Measurements from ENCODE around the gene SMIM43. TPM values are rescaled to one million over a fixed set of nuclear protein-coding genes. Genes with fewer than 3 reads are reported as not detected.

Gene SMIM43
- total RNA-seq, 1 experiment from 2014 or later = not detected

- ChIA-PET POLR2A (no interaction called here), RAD21 (ENCODE audit: low non-redundant PET in 1 of 2, low total read pairs in 2 of 2, uncharacterized antibody in 2 of 2, unreplicated experiment in 2 of 2) (no interaction called here), CTCF (no interaction called here)
- Histone ChIP-seq H3K4me2 (ENCODE audit: low read length) (no peak overlapping the region), H4K20me1 (ENCODE audit: insufficient read depth) (no peaks in the 10 kb centered on the region; the same call in 1 of the 2 replicates), H3K27me3 (ENCODE audit: insufficient read depth, low read length) (no peaks in the 10 kb centered on the region), H3K9me3 (ENCODE audit: control insufficient read depth in 1 of 2, insufficient read depth in 1 of 2, low read depth in 1 of 2, low read length in 2 of 2) (no peaks in the 10 kb centered on the region), H3K9me2 (ENCODE audit: insufficient read depth) (no peaks in the 10 kb centered on the region), H2AFZ (ENCODE audit: low read depth, low read length, poor library complexity, severe bottlenecking) (no peak overlapping the region), H3K36me3 (ENCODE audit: control insufficient read depth in 1 of 2, insufficient read depth in 2 of 2, low read length in 2 of 2) (peaks cover 51 to 58% of the 10 kb centered on the region in 2 experiments), H3K9ac (ENCODE audit: low read length) (no peak overlapping the region), H3K4me1 (ENCODE audit: control insufficient read depth in 1 of 2, insufficient read depth in 2 of 2, low read length in 2 of 2) (peaks cover 3 to 5% of the 10 kb centered on the region in 2 experiments; a peak in 3 of 4 replicates), H3K4me3 (replicated peaks in 1 of 2; ENCODE audit: low read depth in 1 of 2, low read length in 2 of 2) (no peak overlapping the region), H3K79me2 (ENCODE audit: insufficient read depth, low read length) (peaks cover 60% of the 10 kb centered on the region), H3K27ac (ENCODE audit: low read depth, low read length) (no peak overlapping the region)
- no TSS peak for BruUV-seq (replicated peaks)
- DNase-seq (ENCODE audit: low read depth, low spot score) (no peak), ATAC-seq (no peak)
- intact Hi-C loops (cut with micrococcal nuclease) = no loop called here
- TF ChIP-seq RAD21 (IDR thresholded peaks at IDR 0.05; ENCODE audit: low read depth) (no peak), ZFX (IDR thresholded peaks at IDR 0.05) (no peak), MAX (IDR thresholded peaks at IDR 0.05) (no peak), JUND (IDR thresholded peaks at IDR 0.05) (no peak), ELF1 (IDR thresholded peaks at IDR 0.05; ENCODE audit: borderline replicate concordance, low read depth) (no peak), TCF7L2 (IDR thresholded peaks at IDR 0.05; ENCODE audit: borderline replicate concordance, extremely low read depth, insufficient read depth, insufficient read length) (no peak), ZNF274 (IDR thresholded peaks at IDR 0.05; ENCODE audit: low read depth, low read length) (no peak)
Measured at GRCh38 chr4:121806411-121806810, 41.4 kb upstream of the SMIM43 start.

- POLR2A ChIA-PET = interaction anchor here (1.0 kb wide), 1 partner anchor 16 kb away, joined by 6 read pairs; no protein-coding TSS in a partner anchor
- no peaks in the 10 kb centered on the region for H4K20me1 ChIP-seq (ENCODE audit: insufficient read depth)
- H3K4me3 ChIP-seq (replicated peaks in 1 of 2; ENCODE audit: low read depth in 1 of 2, low read length in 2 of 2) = peak overlapping the region; percentile 95 to 96
- no peak for TF ChIP-seq MAX (IDR thresholded peaks at IDR 0.05)
- no peak for TF ChIP-seq POLR2AphosphoS5 (IDR thresholded peaks at IDR 0.05; ENCODE audit: low read depth, low read length)
- TF ChIP-seq EGR1 (IDR thresholded peaks at IDR 0.05; ENCODE audit: low read depth) = no peak
- no peak for TF ChIP-seq ZNF274 (IDR thresholded peaks at IDR 0.05; ENCODE audit: low read depth, low read length)
- peaks cover 18 to 27% of the 10 kb centered on the region in 2 experiments for H3K36me3 ChIP-seq (ENCODE audit: control insufficient read depth in 1 of 2, insufficient read depth in 2 of 2, low read length in 2 of 2)
- peak overlapping the region; percentile 92 for H3K9ac ChIP-seq (ENCODE audit: low read length)
- no peaks in the 10 kb centered on the region for H3K9me3 ChIP-seq (ENCODE audit: control insufficient read depth in 1 of 2, insufficient read depth in 1 of 2, low read depth in 1 of 2, low read length in 2 of 2)
- no peaks in the 10 kb centered on the region for H3K9me2 ChIP-seq (ENCODE audit: insufficient read depth)
- CTCF ChIA-PET = interaction anchor here (1.0 kb wide), 1 partner anchor 431 kb away, joined by 3 read pairs; no protein-coding TSS in a partner anchor
- H3K4me1 ChIP-seq (ENCODE audit: control insufficient read depth in 1 of 2, insufficient read depth in 2 of 2, low read length in 2 of 2) = peaks cover 3 to 11% of the 10 kb centered on the region in 2 experiments; a peak in 3 of 4 replicates
- BruUV-seq (replicated peaks) = TSS peak; percentile 61
- no peak for DNase-seq (ENCODE audit: low read depth, low spot score)
- no peaks in the 10 kb centered on the region for H3K27me3 ChIP-seq (ENCODE audit: insufficient read depth, low read length)
- RAD21 ChIA-PET (ENCODE audit: low non-redundant PET in 1 of 2, low total read pairs in 2 of 2, uncharacterized antibody in 2 of 2, unreplicated experiment in 2 of 2) = no interaction called here
- H3K27ac ChIP-seq (ENCODE audit: low read depth, low read length) = peak overlapping the region; percentile 58
- peak overlapping the region; percentile 96 for H3K4me2 ChIP-seq (ENCODE audit: low read length)
- ATAC-seq = no peak
- intact Hi-C loops (cut with micrococcal nuclease) = no loop called here
- peaks cover 51% of the 10 kb centered on the region for H3K79me2 ChIP-seq (ENCODE audit: insufficient read depth, low read length)
- peak overlapping the region; percentile 14 for H2AFZ ChIP-seq (ENCODE audit: low read depth, low read length, poor library complexity, severe bottlenecking)
Measured at GRCh38 chr4:121801715-121802075, 36.7 kb upstream of the SMIM43 start.
